Fibroblast of pulmonary artery (primary cell): Measurements from ENCODE around the gene ZSWIM8.
"Not testable (repeated sequence)": the region's sequence is repeated elsewhere in the genome, so short reads cannot be mapped to it uniquely, and the experiment has no call there.

Experiments used
- DNase-seq: peaks from one replicate; pipeline ENCODE4 v3.0.0-alpha.2; 2010; ENCODE audit warnings: low read depth
- H3K4me3 ChIP-seq: replicated peaks from 2 replicates; pipeline ENCODE4 v1.5.1; 2011; ENCODE audit warnings: low read depth, mild to moderate bottlenecking, control low read depth, low read length, moderate library complexity
- CTCF ChIP-seq: IDR thresholded peaks from 2 replicates; pipeline ENCODE4 v1.5.1; 2011; ENCODE audit warnings: mild to moderate bottlenecking, control low read depth, low read length, inconsistent platforms; ENCODE audit errors: missing control alignments

The ZSWIM8 gene

GRCh38 chr10:73819513-73820093, 34.2 kb downstream of the ZSWIM8 start:
- peak; percentile 39 for TF ChIP-seq CTCF
- DNase-seq, result peak; percentile 37
- no peak overlapping the region for H3K4me3 ChIP-seq

- no peak for TF ChIP-seq CTCF
- H3K4me3 ChIP-seq, result no peak overlapping the region
- DNase-seq, result no peak
Measured at GRCh38 chr10:73823391-73823790, 38.0 kb downstream of the ZSWIM8 start.

GRCh38 chr10:73824146-73824725, 38.8 kb downstream of the ZSWIM8 start:
- DNase-seq, result no peak
- TF ChIP-seq CTCF, result no peak
- no peak overlapping the region for H3K4me3 ChIP-seq

- H3K4me3 ChIP-seq, result no peak overlapping the region
- TF ChIP-seq CTCF, result no peak
- no peak for DNase-seq
Measured at GRCh38 chr10:73827346-73828089, 42.1 kb downstream of the ZSWIM8 start.

- no peak overlapping the region for H3K4me3 ChIP-seq
- no peak for DNase-seq
- TF ChIP-seq CTCF, result no peak
Measured at GRCh38 chr10:73828161-73828560, 42.8 kb downstream of the ZSWIM8 start.

- H3K4me3 ChIP-seq, result not testable (repeated sequence)
Measured at GRCh38 chr10:73829090-73829489, 43.7 kb downstream of the ZSWIM8 start.

GRCh38 chr10:73836427-73836980, 51.1 kb downstream of the ZSWIM8 start:
- no peak overlapping the region for H3K4me3 ChIP-seq
- TF ChIP-seq CTCF, result no peak
- DNase-seq, result peak; percentile 49

More at GRCh38 chr10:73829090-73829489, 43.7 kb downstream of the ZSWIM8 start:
- DNase-seq, result not testable (repeated sequence)
